OCI-LY7 (cell line): ENCODE data around the gene RTL9.

ENCODE experiments used
- CTCF ChIP-seq: fragments of 200-600 bp; sonication (generic); conservative IDR thresholded peaks from 2 replicates; pipeline ENCODE4 v1.5.1; 2014; ENCODE audit warnings: mild to moderate bottlenecking, antibody characterized with exemption, low read length, moderate library complexity, mixed read lengths
- EZH2phosphoT487 ChIP-seq: fragments of 200-600 bp; sonication (generic); IDR thresholded peaks from 2 replicates; pipeline ENCODE4 v1.6.1; 2018; ENCODE audit warnings: low read depth, borderline replicate concordance, mild to moderate bottlenecking, mixed run types, antibody characterized with exemption, low read length, moderate library complexity, mixed read lengths

GRCh38 chrX:110346681-110347080 lies 12.0 kb upstream of the RTL9 start:
- TF ChIP-seq CTCF (no peak), EZH2phosphoT487 (no peak)
